WTC11 (cell line): ENCODE data around the gene TEX12. TPM values are rescaled to one million over a fixed set of nuclear protein-coding genes. Genes with fewer than 3 reads are reported as not detected.
A peak's percentile ranks its signal among the peaks of the same experiment; 100 is the strongest.

Experiments used
- ATAC-seq: fragments of 200-7000 bp; cut with Tn5 transposase; 2 replicates; pipeline ENCODE4 v1.10.0; 2021; ENCODE audit warnings: mild to moderate bottlenecking, moderate library complexity
- CTCF ChIA-PET: fragments of 300-600 bp; sonication (Branson Sonifier 250); formaldehyde crosslinking; loops from one replicate; lab custom pipeline; 2021; ENCODE audit warnings: antibody characterized with exemption; lab: Charles Lee
- POLR2A ChIA-PET: fragments of 350-600 bp; sonication (Branson Sonifier 250); formaldehyde crosslinking; loops from one replicate; lab custom pipeline; 2021; ENCODE audit warnings: antibody characterized with exemption; lab: Charles Lee
- DNase-seq: peaks from one replicate; pipeline ENCODE4 v3.0.0; 2021; ENCODE audit warnings: low spot score
- H3K27ac Mint-ChIP-seq: 2 replicates; pipeline ENCODE4 v1.8.0; 2021; ENCODE audit warnings: mixed read lengths
- H3K27me3 Mint-ChIP-seq: 2 replicates; pipeline ENCODE4 v1.8.0; 2021; ENCODE audit warnings: low read depth, mild to moderate bottlenecking, moderate library complexity, mixed read lengths
- H3K36me3 Mint-ChIP-seq: 2 replicates; pipeline ENCODE4 v1.8.0; 2021; ENCODE audit warnings: mixed read lengths
- H3K4me1 Mint-ChIP-seq: 2 replicates; pipeline ENCODE4 v1.8.0; 2022; ENCODE audit warnings: mixed read lengths
- H3K4me3 Mint-ChIP-seq: 2 replicates; pipeline ENCODE4 v1.8.0; 2021; ENCODE audit warnings: mild to moderate bottlenecking, moderate library complexity, mixed read lengths
- H3K9me3 Mint-ChIP-seq: 2 replicates; pipeline ENCODE4 v1.8.0; 2021; ENCODE audit warnings: mixed read lengths
- ATF1 ChIP-seq: sonication (generic); formaldehyde crosslinking; IDR thresholded peaks from 2 replicates; pipeline ENCODE4 v1.8.1; 2023; ENCODE audit warnings: mild to moderate bottlenecking, moderate library complexity, missing genetic modification reagents
- CBFB ChIP-seq: sonication (generic); formaldehyde crosslinking; IDR thresholded peaks from 2 replicates; pipeline ENCODE4 v1.8.1; 2022; ENCODE audit warnings: mild to moderate bottlenecking, low read depth, missing genetic modification reagents
- EMX1 ChIP-seq: fragments of 250-450 bp; sonication (Bioruptor Pico); IDR thresholded peaks from 2 replicates; pipeline ENCODE4 v1.8.0; 2021; ENCODE audit warnings: mild to moderate bottlenecking
- FOXJ3 ChIP-seq: sonication (generic); formaldehyde crosslinking; IDR thresholded peaks from 2 replicates; pipeline ENCODE4 v1.9.0; 2021; ENCODE audit warnings: missing genetic modification reagents, mild to moderate bottlenecking, borderline replicate concordance
- GABPB1 ChIP-seq: sonication (generic); formaldehyde crosslinking; IDR thresholded peaks from 2 replicates; pipeline ENCODE4 v1.8.1; 2023; ENCODE audit warnings: mild to moderate bottlenecking, missing genetic modification reagents
- GRHL2 ChIP-seq: fragments of 250-450 bp; sonication (Bioruptor Pico); IDR thresholded peaks from 2 replicates; pipeline ENCODE4 v1.8.0; 2022; ENCODE audit warnings: mild to moderate bottlenecking, moderate library complexity; ENCODE audit not compliant: insufficient replicate concordance, severe bottlenecking
- NFATC4 ChIP-seq: fragments of 250-450 bp; sonication (Bioruptor Pico); IDR thresholded peaks from 2 replicates; pipeline ENCODE4 v1.9.0; 2021; ENCODE audit warnings: mild to moderate bottlenecking
- NR2C2 ChIP-seq: sonication (generic); formaldehyde crosslinking; IDR thresholded peaks from 2 replicates; pipeline ENCODE4 v1.8.0; 2022; ENCODE audit warnings: mild to moderate bottlenecking, missing genetic modification reagents
- SMAD4 ChIP-seq: sonication (generic); formaldehyde crosslinking; IDR thresholded peaks from 2 replicates; pipeline ENCODE4 v1.8.0; 2022; ENCODE audit warnings: mild to moderate bottlenecking, missing genetic modification reagents
- TP53 ChIP-seq: sonication (generic); formaldehyde crosslinking; IDR thresholded peaks from 2 replicates; pipeline ENCODE4 v1.8.1; 2023; ENCODE audit warnings: mild to moderate bottlenecking, missing genetic modification reagents
- ZNF232 ChIP-seq: sonication (generic); formaldehyde crosslinking; IDR thresholded peaks from 2 replicates; pipeline ENCODE4 v1.8.0; 2022; ENCODE audit warnings: mild to moderate bottlenecking, missing genetic modification reagents
- ZNF416 ChIP-seq: fragments of 250-450 bp; sonication (Bioruptor Pico); IDR thresholded peaks from 2 replicates; pipeline ENCODE4 v1.9.0; 2021; ENCODE audit warnings: mild to moderate bottlenecking, inconsistent platforms
- total RNA-seq: library from RNA; stranded (reverse); gene quantifications from 3 replicates; pipeline ENCODE4 v1.2.3, GENCODE V29; 2021
- TF ChIP-seq, protein P1 (sequence below): fragments of 200-600 bp; IDR thresholded peaks from 2 replicates; pipeline ENCODE4 v1.8.0; 2022; ENCODE audit warnings: antibody characterized with exemption
- TF ChIP-seq, protein P2 (sequence below): fragments of 250-450 bp; sonication (Bioruptor Pico); IDR thresholded peaks from 2 replicates; pipeline ENCODE4 v1.9.0; 2021; ENCODE audit warnings: mild to moderate bottlenecking, borderline replicate concordance
- TF ChIP-seq, protein P3 (sequence below): sonication (generic); formaldehyde crosslinking; IDR thresholded peaks from 2 replicates; pipeline ENCODE4 v1.8.1; 2022; ENCODE audit warnings: mild to moderate bottlenecking, moderate library complexity, missing genetic modification reagents
- TF ChIP-seq, protein P4 (sequence below): sonication (generic); formaldehyde crosslinking; IDR thresholded peaks from 2 replicates; pipeline ENCODE4 v1.8.1; 2023; ENCODE audit warnings: mild to moderate bottlenecking, missing genetic modification reagents, moderate library complexity
- TF ChIP-seq, protein P5 (sequence below): sonication (generic); formaldehyde crosslinking; IDR thresholded peaks from 2 replicates; pipeline ENCODE4 v1.8.0; 2023; ENCODE audit warnings: missing genetic modification reagents, mild to moderate bottlenecking, borderline replicate concordance

TEX12 gene
- total RNA-seq, 1 experiment from 2014 or later = not detected

DNA sequence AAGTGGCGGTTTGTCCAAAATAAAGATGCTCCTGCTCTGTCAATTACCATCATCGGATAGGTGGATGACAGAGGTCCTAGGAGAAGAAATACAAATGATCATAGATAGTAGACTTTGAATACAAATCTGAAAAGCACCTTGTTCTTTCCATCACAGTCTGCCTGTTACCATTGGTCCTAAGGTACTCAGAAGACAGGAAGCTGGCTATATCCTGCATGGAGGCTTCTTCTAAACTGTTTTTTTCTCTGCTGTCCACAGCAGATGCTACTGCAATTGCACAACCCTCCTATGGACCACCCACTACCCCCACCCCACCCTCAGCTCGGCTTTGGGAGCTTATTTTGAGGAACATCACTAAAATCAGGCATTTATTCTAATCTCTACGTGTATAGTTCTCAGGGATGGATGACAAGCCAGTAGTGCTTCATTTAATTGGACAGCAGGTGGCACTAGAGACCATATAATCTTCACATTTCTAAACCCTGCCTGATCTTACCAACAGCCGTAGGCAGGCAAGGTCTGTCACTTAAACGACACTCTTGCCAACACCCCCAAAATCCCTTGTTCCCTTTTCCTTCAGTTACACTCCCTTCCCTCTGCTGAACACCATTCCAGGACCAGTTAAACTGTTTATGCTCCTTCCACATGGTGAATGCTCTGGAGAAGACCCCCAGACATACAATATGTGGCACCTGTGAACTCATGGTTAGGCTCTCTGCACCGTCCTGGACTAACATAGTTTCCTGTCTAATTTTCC lies 52.5 kb downstream of the TEX12 start:
- no peak overlapping the region for H3K27ac Mint-ChIP-seq
- POLR2A ChIA-PET = interaction anchor here (0.6 kb wide), 2 partner anchors 97 to 123 kb away, joined by 3 read pairs; no protein-coding TSS in a partner anchor
- no peaks in the 10 kb centered on the region for H3K36me3 Mint-ChIP-seq
- peaks cover 34% of the 10 kb centered on the region for H3K27me3 Mint-ChIP-seq
- H3K4me1 Mint-ChIP-seq = no peaks in the 10 kb centered on the region
- no peaks in the 10 kb centered on the region for H3K9me3 Mint-ChIP-seq
- TF ChIP-seq, protein P1, sequence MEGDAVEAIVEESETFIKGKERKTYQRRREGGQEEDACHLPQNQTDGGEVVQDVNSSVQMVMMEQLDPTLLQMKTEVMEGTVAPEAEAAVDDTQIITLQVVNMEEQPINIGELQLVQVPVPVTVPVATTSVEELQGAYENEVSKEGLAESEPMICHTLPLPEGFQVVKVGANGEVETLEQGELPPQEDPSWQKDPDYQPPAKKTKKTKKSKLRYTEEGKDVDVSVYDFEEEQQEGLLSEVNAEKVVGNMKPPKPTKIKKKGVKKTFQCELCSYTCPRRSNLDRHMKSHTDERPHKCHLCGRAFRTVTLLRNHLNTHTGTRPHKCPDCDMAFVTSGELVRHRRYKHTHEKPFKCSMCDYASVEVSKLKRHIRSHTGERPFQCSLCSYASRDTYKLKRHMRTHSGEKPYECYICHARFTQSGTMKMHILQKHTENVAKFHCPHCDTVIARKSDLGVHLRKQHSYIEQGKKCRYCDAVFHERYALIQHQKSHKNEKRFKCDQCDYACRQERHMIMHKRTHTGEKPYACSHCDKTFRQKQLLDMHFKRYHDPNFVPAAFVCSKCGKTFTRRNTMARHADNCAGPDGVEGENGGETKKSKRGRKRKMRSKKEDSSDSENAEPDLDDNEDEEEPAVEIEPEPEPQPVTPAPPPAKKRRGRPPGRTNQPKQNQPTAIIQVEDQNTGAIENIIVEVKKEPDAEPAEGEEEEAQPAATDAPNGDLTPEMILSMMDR = peak; percentile 54; the same call in 1 of the 2 replicates
- no peak for TF ChIP-seq EMX1 (CRISPR knock-in tag)
- TF ChIP-seq ZNF232 (CRISPR knock-in tag) = no peak
- TF ChIP-seq, protein P2, sequence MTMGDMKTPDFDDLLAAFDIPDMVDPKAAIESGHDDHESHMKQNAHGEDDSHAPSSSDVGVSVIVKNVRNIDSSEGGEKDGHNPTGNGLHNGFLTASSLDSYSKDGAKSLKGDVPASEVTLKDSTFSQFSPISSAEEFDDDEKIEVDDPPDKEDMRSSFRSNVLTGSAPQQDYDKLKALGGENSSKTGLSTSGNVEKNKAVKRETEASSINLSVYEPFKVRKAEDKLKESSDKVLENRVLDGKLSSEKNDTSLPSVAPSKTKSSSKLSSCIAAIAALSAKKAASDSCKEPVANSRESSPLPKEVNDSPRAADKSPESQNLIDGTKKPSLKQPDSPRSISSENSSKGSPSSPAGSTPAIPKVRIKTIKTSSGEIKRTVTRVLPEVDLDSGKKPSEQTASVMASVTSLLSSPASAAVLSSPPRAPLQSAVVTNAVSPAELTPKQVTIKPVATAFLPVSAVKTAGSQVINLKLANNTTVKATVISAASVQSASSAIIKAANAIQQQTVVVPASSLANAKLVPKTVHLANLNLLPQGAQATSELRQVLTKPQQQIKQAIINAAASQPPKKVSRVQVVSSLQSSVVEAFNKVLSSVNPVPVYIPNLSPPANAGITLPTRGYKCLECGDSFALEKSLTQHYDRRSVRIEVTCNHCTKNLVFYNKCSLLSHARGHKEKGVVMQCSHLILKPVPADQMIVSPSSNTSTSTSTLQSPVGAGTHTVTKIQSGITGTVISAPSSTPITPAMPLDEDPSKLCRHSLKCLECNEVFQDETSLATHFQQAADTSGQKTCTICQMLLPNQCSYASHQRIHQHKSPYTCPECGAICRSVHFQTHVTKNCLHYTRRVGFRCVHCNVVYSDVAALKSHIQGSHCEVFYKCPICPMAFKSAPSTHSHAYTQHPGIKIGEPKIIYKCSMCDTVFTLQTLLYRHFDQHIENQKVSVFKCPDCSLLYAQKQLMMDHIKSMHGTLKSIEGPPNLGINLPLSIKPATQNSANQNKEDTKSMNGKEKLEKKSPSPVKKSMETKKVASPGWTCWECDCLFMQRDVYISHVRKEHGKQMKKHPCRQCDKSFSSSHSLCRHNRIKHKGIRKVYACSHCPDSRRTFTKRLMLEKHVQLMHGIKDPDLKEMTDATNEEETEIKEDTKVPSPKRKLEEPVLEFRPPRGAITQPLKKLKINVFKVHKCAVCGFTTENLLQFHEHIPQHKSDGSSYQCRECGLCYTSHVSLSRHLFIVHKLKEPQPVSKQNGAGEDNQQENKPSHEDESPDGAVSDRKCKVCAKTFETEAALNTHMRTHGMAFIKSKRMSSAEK (CRISPR knock-in tag) = no peak
- TF ChIP-seq TP53 (CRISPR knock-in tag) = no peak
- ATAC-seq = peak; percentile 98
- no peak for DNase-seq
- no peak overlapping the region for H3K4me3 Mint-ChIP-seq
- CTCF ChIA-PET = interaction anchor here (0.7 to 2.0 kb wide), 11 partner anchors 20 to 1070 kb away, joined by 3 to 49 read pairs (median 5); no protein-coding TSS in a partner anchor

DNA sequence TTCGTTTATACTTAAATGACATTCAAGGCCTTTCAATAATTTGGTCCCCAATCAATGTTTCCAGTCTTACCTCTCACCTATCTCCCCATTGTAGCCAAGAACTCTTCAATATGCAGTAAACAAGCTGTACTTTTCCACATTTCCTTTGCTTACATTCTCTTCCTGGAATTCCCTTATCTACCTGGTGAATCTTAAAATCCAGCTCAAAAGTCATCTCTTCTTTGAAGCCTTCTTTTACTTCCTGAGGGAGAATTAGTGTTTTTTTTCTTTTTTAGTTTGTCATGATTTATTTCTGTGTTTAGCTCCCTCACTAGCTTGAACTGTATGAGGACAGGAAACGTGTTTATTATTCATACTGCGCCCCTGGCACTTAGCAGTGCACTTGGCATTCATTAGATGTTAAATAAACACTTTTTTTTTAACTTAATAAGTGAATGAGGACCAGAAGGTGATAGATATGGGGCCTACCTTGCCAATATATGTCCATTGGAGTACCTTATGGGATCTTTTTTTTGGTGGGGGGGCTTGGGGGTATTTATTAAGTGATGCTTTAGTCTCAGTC lies 54.2 kb downstream of the TEX12 start:
- no peaks in the 10 kb centered on the region for H3K4me1 Mint-ChIP-seq
- no peaks in the 10 kb centered on the region for H3K36me3 Mint-ChIP-seq
- ATAC-seq (no peak), DNase-seq (no peak)
- CTCF ChIA-PET = interaction anchor here (1.1 to 4.1 kb wide), 2 partner anchors 59 to 124 kb away, joined by 3 to 36 read pairs; no protein-coding TSS in a partner anchor
- POLR2A ChIA-PET = no interaction called here
- peaks cover 36% of the 10 kb centered on the region for H3K27me3 Mint-ChIP-seq
- no peak overlapping the region for H3K27ac Mint-ChIP-seq
- H3K4me3 Mint-ChIP-seq = no peak overlapping the region
- no peaks in the 10 kb centered on the region for H3K9me3 Mint-ChIP-seq
- TF ChIP-seq NR2C2 (CRISPR knock-in tag) (no peak), GRHL2 (CRISPR knock-in tag) (no peak), SMAD4 (CRISPR knock-in tag) (no peak), ZNF232 (CRISPR knock-in tag) (no peak), NFATC4 (CRISPR knock-in tag) (no peak), GABPB1 (CRISPR knock-in tag) (no peak), CBFB (no peak), ZNF416 (CRISPR knock-in tag) (no peak), ATF1 (CRISPR knock-in tag) (no peak), FOXJ3 (CRISPR knock-in tag) (no peak)
- TF ChIP-seq, protein P3, sequence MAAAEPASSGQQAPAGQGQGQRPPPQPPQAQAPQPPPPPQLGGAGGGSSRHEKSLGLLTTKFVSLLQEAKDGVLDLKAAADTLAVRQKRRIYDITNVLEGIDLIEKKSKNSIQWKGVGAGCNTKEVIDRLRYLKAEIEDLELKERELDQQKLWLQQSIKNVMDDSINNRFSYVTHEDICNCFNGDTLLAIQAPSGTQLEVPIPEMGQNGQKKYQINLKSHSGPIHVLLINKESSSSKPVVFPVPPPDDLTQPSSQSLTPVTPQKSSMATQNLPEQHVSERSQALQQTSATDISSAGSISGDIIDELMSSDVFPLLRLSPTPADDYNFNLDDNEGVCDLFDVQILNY (CRISPR knock-in tag) = no peak
- TF ChIP-seq, protein P4, sequence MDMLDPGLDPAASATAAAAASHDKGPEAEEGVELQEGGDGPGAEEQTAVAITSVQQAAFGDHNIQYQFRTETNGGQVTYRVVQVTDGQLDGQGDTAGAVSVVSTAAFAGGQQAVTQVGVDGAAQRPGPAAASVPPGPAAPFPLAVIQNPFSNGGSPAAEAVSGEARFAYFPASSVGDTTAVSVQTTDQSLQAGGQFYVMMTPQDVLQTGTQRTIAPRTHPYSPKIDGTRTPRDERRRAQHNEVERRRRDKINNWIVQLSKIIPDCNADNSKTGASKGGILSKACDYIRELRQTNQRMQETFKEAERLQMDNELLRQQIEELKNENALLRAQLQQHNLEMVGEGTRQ (CRISPR knock-in tag) = no peak
- TF ChIP-seq, protein P5, sequence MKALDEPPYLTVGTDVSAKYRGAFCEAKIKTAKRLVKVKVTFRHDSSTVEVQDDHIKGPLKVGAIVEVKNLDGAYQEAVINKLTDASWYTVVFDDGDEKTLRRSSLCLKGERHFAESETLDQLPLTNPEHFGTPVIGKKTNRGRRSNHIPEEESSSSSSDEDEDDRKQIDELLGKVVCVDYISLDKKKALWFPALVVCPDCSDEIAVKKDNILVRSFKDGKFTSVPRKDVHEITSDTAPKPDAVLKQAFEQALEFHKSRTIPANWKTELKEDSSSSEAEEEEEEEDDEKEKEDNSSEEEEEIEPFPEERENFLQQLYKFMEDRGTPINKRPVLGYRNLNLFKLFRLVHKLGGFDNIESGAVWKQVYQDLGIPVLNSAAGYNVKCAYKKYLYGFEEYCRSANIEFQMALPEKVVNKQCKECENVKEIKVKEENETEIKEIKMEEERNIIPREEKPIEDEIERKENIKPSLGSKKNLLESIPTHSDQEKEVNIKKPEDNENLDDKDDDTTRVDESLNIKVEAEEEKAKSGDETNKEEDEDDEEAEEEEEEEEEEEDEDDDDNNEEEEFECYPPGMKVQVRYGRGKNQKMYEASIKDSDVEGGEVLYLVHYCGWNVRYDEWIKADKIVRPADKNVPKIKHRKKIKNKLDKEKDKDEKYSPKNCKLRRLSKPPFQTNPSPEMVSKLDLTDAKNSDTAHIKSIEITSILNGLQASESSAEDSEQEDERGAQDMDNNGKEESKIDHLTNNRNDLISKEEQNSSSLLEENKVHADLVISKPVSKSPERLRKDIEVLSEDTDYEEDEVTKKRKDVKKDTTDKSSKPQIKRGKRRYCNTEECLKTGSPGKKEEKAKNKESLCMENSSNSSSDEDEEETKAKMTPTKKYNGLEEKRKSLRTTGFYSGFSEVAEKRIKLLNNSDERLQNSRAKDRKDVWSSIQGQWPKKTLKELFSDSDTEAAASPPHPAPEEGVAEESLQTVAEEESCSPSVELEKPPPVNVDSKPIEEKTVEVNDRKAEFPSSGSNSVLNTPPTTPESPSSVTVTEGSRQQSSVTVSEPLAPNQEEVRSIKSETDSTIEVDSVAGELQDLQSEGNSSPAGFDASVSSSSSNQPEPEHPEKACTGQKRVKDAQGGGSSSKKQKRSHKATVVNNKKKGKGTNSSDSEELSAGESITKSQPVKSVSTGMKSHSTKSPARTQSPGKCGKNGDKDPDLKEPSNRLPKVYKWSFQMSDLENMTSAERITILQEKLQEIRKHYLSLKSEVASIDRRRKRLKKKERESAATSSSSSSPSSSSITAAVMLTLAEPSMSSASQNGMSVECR (CRISPR knock-in tag) = no peak
